Vagina (tissue), 2 donors: ENCODE data around the gene FAM200A. TPM values are rescaled to one million over a fixed set of nuclear protein-coding genes. Genes with fewer than 3 reads are reported as not detected.
"Not testable (repeated sequence)": the region's sequence is repeated elsewhere in the genome, so short reads cannot be mapped to it uniquely, and the experiment has no call there.

Experiments
- DNase-seq, 2 donors: peaks; one replicate each; pipeline ENCODE4 v3.0.0-alpha.2; 2017; ENCODE audit errors: extremely low spot score in 2 of 2
- H3K27ac ChIP-seq: fragments of 200-600 bp; sonication (generic); one replicate; pipeline ENCODE4 v1.5.1; 2019
- H3K27me3 ChIP-seq: fragments of 200-600 bp; sonication (generic); one replicate; pipeline ENCODE4 v1.5.1; 2019
- H3K36me3 ChIP-seq, 2 donors: fragments of 200-600 bp; sonication (generic); one replicate each; pipeline ENCODE4 v1.5.1; 2017 to 2019
- H3K4me1 ChIP-seq: fragments of 200-600 bp; sonication (generic); one replicate; pipeline ENCODE4 v1.5.1; 2019
- H3K4me3 ChIP-seq, 2 donors: fragments of 200-600 bp; sonication (generic); 1 replicate in 1 of 2; 2 replicates in 1 of 2; pipeline ENCODE4 v1.5.1; 2016 to 2019
- H3K9me3 ChIP-seq: fragments of 200-600 bp; sonication (generic); one replicate; pipeline ENCODE4 v1.5.1; 2019
- POLR2A ChIP-seq, 2 donors: fragments of 450-650 bp; IDR thresholded peaks; one replicate each; pipeline ENCODE4 v1.6.1; 2017; ENCODE audit warnings: antibody characterized with exemption in 2 of 2, mild to moderate bottlenecking in 2 of 2, moderate library complexity in 2 of 2
- POLR2AphosphoS5 ChIP-seq, 2 donors: sonication (generic); formaldehyde crosslinking; IDR thresholded peaks; one replicate each; pipeline ENCODE4 v1.9.0; 2017; ENCODE audit warnings: antibody characterized with exemption in 2 of 2, mild to moderate bottlenecking in 2 of 2, low read depth in 1 of 2; ENCODE audit not compliant: insufficient read depth in 1 of 2
- intact Hi-C: fragments of 100-400 bp; cut with DNase I; formaldehyde crosslinking; loops from one replicate; pipeline ENCODE4 v1.15.1; 2023
- total RNA-seq: library from RNA; depleted of rRNA; stranded (reverse); fragments of >200 nt; gene quantifications from one replicate; pipeline ENCODE4 v1.2.3, GENCODE V29; 2016
- TF ChIP-seq, protein P1 (sequence below), 3 experiments: fragments of 450-650 bp in 2 of 3; fragments of 200-600 bp in 1 of 3; sonication (generic) in 1 of 3; IDR thresholded peaks; one replicate each; pipeline ENCODE4 v1.5.1; 2017 to 2019; ENCODE audit warnings: antibody characterized with exemption in 3 of 3, mild to moderate bottlenecking in 2 of 3, moderate library complexity in 2 of 3

FAM200A gene
- total RNA-seq, 1 donor from 2014 or later, result 3.4 TPM

DNA sequence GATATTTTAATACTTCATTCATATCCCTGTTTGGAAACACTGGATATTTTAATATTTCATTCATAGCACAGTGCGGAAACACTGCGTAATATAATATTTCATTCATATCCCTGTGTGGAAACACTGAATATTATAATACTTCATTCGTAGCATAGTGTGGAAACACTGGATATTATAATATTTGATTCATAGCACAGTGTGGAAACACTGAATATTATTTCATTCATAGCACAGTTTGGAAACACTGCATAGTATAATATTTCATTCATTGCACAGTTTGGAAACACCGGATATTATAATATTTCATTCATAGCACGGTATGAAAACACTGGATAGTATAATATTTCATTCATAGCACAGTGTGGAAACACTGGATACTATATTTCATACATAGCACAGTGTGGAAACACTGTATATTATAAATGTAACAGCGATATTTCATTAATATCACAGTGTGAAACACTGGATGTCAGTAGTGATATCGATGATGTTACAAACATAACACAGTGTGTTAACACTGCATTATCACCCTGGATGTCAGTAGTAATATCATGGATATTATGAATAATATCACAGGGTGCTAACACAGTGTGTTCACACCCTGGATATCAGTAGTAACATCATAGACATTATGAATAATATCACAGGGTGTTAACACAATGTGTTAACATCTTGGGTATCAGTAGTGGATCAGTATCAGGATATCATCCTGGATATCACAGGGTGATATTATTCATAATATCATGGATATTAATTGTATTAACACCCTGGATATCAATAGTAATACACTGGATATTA lies 43.2 kb upstream of the FAM200A start:
- no peaks in the 10 kb centered on the region for H3K36me3 ChIP-seq
- DNase-seq, result no peak
- intact Hi-C loops, result no loop called here
- H3K4me1 ChIP-seq, result no peaks in the 10 kb centered on the region
- H3K4me3 ChIP-seq, result no peak overlapping the region
- no peaks in the 10 kb centered on the region for H3K9me3 ChIP-seq
- H3K27ac ChIP-seq, result no peak overlapping the region
- TF ChIP-seq POLR2AphosphoS5 (IDR thresholded peaks at IDR 0.05; ENCODE audit: insufficient read depth in 1 of 2, low read depth in 1 of 2), result no peak
- TF ChIP-seq, protein P1, sequence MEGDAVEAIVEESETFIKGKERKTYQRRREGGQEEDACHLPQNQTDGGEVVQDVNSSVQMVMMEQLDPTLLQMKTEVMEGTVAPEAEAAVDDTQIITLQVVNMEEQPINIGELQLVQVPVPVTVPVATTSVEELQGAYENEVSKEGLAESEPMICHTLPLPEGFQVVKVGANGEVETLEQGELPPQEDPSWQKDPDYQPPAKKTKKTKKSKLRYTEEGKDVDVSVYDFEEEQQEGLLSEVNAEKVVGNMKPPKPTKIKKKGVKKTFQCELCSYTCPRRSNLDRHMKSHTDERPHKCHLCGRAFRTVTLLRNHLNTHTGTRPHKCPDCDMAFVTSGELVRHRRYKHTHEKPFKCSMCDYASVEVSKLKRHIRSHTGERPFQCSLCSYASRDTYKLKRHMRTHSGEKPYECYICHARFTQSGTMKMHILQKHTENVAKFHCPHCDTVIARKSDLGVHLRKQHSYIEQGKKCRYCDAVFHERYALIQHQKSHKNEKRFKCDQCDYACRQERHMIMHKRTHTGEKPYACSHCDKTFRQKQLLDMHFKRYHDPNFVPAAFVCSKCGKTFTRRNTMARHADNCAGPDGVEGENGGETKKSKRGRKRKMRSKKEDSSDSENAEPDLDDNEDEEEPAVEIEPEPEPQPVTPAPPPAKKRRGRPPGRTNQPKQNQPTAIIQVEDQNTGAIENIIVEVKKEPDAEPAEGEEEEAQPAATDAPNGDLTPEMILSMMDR (IDR thresholded peaks at IDR 0.05), result no peak
- H3K27me3 ChIP-seq, result no peaks in the 10 kb centered on the region

DNA sequence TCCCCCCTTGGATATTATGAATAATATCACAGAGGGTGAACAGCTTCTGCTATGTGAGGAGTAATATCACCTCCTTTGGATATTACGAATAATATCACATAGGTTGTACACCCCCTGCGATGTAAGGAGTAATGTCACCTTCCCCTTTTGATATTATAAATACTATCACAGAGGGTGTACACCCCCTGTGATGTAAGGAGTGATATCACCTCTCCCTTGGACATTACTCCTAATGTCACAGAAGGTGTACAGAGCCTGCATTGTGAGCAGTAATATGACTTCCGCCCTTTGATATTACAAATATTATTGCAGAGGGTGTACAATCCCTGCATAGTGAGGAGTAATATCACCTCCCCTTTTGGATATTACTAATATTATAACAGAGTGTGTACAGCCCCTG lies 37.0 kb upstream of the FAM200A start:
- no peak overlapping the region for H3K4me3 ChIP-seq
- intact Hi-C loops, result no loop called here
- no peaks in the 10 kb centered on the region for H3K4me1 ChIP-seq
- H3K9me3 ChIP-seq, result no peaks in the 10 kb centered on the region
- no peak for DNase-seq
- H3K27ac ChIP-seq, result no peak overlapping the region
- no peaks in the 10 kb centered on the region for H3K36me3 ChIP-seq
- no peak for TF ChIP-seq POLR2A (IDR thresholded peaks at IDR 0.05)
- no peak for TF ChIP-seq POLR2AphosphoS5 (IDR thresholded peaks at IDR 0.05; ENCODE audit: insufficient read depth in 1 of 2, low read depth in 1 of 2)
- TF ChIP-seq, protein P1 (IDR thresholded peaks at IDR 0.05), result no peak
- H3K27me3 ChIP-seq, result no peaks in the 10 kb centered on the region

DNA sequence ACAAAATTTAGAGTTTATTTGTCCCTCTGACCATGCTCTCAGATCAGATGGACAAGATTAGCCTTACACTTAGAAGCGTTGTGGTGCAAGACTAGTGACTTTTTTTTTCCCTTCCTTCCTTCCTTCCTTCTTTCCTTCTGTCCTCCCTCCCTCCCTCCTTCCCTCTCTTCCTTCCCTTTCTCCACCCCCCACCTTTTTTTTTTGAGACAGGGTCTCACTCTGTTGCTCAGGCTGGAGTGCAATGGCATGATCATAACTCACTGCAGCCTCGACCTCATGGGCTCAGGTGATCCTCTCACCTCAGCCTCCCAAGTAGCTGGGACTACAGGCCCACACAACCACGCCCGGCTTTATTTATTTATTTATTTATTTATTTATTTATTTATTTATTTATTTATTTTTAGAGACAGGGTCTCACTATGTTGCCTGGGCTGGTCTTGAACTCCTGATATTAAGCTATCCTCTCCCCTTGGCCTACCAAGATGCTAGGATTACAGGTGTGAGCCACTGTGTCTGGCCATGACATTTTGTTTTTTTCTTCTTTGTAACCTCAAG lies 28.9 kb upstream of the FAM200A start:
- Histone ChIP-seq H3K27ac (peak overlapping the region; percentile 48), H3K4me1 (peaks cover 19% of the 10 kb centered on the region), H3K4me3 (peak overlapping the region; percentile 64 to 71)
- H3K27me3 ChIP-seq, intact Hi-C loops, DNase-seq, H3K36me3 ChIP-seq, H3K9me3 ChIP-seq: not testable (repeated sequence)

DNA sequence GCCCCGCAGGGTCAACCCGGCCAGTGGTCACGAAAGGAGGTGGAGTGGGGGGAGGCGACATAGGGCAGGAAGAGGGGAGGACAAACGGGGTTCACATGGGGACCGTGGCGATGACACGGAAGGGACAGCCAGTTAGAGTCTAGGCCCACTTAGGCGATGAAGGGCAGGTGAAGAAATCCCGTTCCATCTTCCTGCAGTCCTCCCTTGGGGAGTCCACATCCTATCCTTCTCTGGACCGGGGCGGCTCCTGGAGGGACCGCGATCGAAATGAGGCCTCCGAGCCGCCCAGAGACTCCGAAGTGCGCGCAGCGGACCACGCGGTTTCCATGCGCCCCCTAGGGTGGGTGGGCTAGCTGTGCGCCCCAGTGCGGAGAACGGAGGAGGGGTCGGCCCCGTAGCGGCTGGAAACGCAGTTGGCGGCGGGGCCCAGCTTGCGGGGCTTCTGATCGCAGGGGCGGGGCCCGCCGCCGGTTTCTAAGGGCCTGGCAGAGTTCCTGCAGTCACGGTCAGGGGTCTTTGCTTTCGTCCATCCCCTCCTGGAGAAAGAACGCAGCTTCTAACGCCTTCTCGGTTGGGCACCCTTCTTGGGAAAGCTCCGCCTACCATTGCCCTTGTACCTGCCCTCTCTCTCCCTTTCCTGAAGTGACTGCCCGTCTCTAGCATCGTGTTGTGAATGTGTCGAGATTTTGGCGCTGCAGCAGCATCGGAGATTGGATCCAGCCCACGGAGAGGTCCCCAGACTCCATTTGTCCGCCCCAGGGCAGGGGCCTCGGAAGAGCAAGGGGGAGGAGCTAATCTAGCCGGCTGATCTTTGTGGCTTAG lies 28.3 kb upstream of the FAM200A start:
- no peak for DNase-seq
- TF ChIP-seq POLR2AphosphoS5 (IDR thresholded peaks at IDR 0.05; ENCODE audit: insufficient read depth in 1 of 2, low read depth in 1 of 2), result peak in 1 of 2 donors; percentile 33
- TF ChIP-seq POLR2A (IDR thresholded peaks at IDR 0.05), result no peak
- intact Hi-C loops, result no loop called here
- Histone ChIP-seq H3K4me3 (peak overlapping the region; percentile 64 to 71), H3K27me3 (no peaks in the 10 kb centered on the region), H3K9me3 (no peaks in the 10 kb centered on the region), H3K27ac (peak overlapping the region; percentile 48), H3K36me3 (no peaks in the 10 kb centered on the region), H3K4me1 (peaks cover 19% of the 10 kb centered on the region)

DNA sequence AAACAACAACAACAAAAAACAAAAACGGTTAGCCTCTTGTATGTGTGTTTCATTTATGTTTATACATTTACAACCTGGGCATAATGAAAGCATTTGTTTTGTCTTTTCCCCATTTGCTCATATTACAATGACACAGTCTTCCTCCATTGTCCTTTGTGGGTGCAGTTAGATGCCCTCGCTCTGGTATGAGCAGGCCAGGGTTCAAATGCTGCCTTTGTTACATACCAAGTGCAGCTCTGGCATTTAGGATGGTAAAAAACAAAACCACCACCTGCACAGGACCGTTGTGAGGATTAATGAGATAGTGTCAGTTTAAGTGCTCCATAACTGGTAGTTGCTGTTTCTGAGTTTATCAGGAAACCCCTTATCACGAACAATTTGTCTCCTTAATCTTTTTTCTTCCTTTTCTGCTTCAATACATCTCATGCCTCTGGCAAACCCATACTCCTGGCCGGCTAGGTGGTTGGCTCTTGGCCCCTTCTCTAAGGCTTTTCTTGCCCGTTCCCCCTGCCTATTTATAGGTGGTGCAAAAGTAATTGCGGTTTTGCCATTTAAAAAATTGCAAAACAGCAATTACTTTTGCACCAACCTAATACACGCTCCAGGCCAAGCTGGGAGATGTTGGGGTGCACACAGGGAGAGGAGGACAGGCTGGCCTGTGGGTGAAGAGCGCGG lies 27.5 kb upstream of the FAM200A start:
- H3K4me1 ChIP-seq, result peaks cover 19% of the 10 kb centered on the region
- H3K4me3 ChIP-seq, result peak overlapping the region; percentile 64 to 71
- no peaks in the 10 kb centered on the region for H3K27me3 ChIP-seq
- H3K36me3 ChIP-seq, result no peaks in the 10 kb centered on the region
- TF ChIP-seq POLR2AphosphoS5 (IDR thresholded peaks at IDR 0.05; ENCODE audit: insufficient read depth in 1 of 2, low read depth in 1 of 2) (no peak), POLR2A (IDR thresholded peaks at IDR 0.05) (no peak)
- TF ChIP-seq, protein P1 (IDR thresholded peaks at IDR 0.05), result no peak
- peak overlapping the region; percentile 48 for H3K27ac ChIP-seq
- H3K9me3 ChIP-seq, result no peaks in the 10 kb centered on the region
- no peak for DNase-seq
- intact Hi-C loops, result no loop called here
